GM12875 (cell line): ENCODE data around the gene HACL1.

Source experiments
- H3K4me3 ChIP-seq: one replicate; pipeline ENCODE4 v1.5.1; 2011; ENCODE audit warnings: low read depth, low read length, control low read depth
- TF ChIP-seq, protein P1 (sequence below): IDR thresholded peaks from 2 replicates; pipeline ENCODE4 v1.5.1; 2011; ENCODE audit warnings: low read depth, mild to moderate bottlenecking, control low read depth, inconsistent platforms, low read length, moderate library complexity, borderline replicate concordance; ENCODE audit not compliant: insufficient read depth

Gene HACL1

DNA sequence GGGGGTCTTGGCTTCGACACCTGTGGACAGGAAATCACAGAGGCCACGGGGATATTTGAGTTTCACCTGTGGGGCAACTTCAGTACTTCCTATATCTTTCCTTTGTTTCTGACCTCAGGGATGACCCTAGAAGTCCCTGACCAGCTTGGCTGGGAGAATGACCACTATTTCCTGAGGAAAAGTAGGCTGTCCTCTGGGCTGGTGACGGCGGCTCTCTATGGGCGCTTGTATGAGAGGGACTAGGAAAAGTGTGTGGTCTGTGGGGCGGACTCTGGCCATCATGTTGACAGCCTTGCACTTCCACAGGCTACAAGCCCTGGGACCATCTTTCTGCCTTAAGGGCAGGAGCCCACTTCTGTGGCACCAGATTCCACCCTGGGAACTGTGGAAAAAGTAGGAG, 43.9 kb upstream of the HACL1 start:
- H3K4me3 ChIP-seq: no peak overlapping the region
- TF ChIP-seq, protein P1, sequence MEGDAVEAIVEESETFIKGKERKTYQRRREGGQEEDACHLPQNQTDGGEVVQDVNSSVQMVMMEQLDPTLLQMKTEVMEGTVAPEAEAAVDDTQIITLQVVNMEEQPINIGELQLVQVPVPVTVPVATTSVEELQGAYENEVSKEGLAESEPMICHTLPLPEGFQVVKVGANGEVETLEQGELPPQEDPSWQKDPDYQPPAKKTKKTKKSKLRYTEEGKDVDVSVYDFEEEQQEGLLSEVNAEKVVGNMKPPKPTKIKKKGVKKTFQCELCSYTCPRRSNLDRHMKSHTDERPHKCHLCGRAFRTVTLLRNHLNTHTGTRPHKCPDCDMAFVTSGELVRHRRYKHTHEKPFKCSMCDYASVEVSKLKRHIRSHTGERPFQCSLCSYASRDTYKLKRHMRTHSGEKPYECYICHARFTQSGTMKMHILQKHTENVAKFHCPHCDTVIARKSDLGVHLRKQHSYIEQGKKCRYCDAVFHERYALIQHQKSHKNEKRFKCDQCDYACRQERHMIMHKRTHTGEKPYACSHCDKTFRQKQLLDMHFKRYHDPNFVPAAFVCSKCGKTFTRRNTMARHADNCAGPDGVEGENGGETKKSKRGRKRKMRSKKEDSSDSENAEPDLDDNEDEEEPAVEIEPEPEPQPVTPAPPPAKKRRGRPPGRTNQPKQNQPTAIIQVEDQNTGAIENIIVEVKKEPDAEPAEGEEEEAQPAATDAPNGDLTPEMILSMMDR: no peak

GRCh38 chr3:15638891-15639262, 37.5 kb upstream of the HACL1 start:
- no peak overlapping the region for H3K4me3 ChIP-seq
- TF ChIP-seq, protein P1: no peak

DNA sequence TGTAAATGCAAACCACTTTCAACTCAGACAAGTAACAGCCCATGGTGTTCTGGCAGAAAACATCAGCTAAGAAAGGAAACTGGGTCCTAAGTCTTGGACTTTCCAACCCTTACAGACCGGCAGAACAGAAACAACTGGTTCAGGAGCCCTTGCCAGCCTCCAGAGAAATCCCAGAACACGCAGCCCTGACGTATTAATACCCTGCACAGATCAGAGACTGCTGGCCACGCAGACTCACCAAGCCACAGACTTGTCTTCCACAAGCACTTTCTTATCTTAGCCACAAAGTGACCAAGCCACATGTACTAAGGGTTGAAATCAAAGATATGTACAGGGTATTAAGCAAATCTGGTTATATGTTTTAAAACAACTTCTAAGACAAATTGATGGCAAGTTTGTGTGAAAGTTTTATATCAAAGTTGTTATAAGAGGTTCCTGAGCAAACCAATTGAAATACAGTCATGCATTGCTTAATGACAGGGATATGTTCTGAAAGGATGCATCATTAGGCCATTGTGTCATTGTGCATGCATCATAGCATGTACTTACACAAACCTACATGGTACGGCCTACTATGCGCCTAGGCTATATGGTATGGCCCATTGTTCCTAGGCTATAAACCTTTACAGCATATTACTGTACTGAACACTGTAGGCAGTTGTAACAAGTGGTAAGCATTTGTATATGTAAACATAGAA, 37.0 kb upstream of the HACL1 start:
- TF ChIP-seq, protein P1: no peak
- H3K4me3 ChIP-seq: no peak overlapping the region

- TF ChIP-seq, protein P1: no peak
- no peak overlapping the region for H3K4me3 ChIP-seq
Measured at GRCh38 chr3:15637131-15637951, 36.0 kb upstream of the HACL1 start.

GRCh38 chr3:15636028-15636709, 34.8 kb upstream of the HACL1 start:
- peak overlapping the region; percentile 10 for H3K4me3 ChIP-seq
- TF ChIP-seq, protein P1: no peak

- TF ChIP-seq, protein P1: no peak
- no peak overlapping the region for H3K4me3 ChIP-seq
Measured at GRCh38 chr3:15635121-15635661, 33.8 kb upstream of the HACL1 start.

DNA sequence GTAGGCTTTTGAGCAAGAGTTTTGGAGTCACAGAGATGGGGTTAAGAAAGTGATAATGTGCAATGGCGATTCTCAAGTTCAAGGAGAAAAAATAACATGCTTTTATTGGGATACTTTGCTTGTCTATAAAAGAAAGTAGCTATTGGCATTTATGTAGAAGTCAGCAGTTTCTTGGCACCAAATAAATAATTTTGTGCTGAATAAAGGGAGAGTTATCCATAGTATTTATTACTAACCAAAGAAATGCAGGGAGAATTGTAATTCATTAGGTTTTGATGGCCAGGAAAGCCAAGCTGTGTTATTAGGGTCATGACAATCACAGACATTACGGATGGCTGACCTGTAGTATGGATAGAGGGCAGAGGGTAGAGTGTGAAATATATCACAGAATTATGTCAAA, 33.3 kb upstream of the HACL1 start:
- TF ChIP-seq, protein P1: no peak
- no peak overlapping the region for H3K4me3 ChIP-seq
